ENCODE measurements around the gene SMOC1. TPM values are rescaled to one million over a fixed set of nuclear protein-coding genes. Genes with fewer than 3 reads are reported as not detected.

Gene SMOC1
- total and polyA plus RNA-seq, 5 donors from 2014 or later: not detected

Other genes starting within 250 kb of the SMOC1 start
- gene SRSF5, start 112.3 kb upstream of the SMOC1 start, total RNA-seq: 1,477 TPM
- gene SRSF5, start 112.3 kb upstream of the SMOC1 start, polyA plus RNA-seq: 1,000 to 10,000 TPM in 3 of 4 donors, 100 to 1,000 TPM in 1; 909 to 1,385 (median 1,115) TPM
- not detected for gene SLC10A1, start 82.2 kb upstream of the SMOC1 start, total RNA-seq
- under 1 TPM in 3 of 4 donors, not detected in 1; 0.17 to 0.39 (median 0.21) TPM for gene SLC10A1, start 82.2 kb upstream of the SMOC1 start, polyA plus RNA-seq